GM23338 (cell line): ENCODE results near the gene HPD. TPM values are rescaled to one million over a fixed set of nuclear protein-coding genes. Genes with fewer than 3 reads are reported as not detected.
A peak's percentile ranks its signal among the peaks of the same experiment; 100 is the strongest.

Experiments
- ATAC-seq: fragments of 200-7000 bp; cut with Tn5 transposase; 3 replicates; pipeline ENCODE4 v1.9.1; 2020
- DNase-seq: peaks from one replicate; pipeline ENCODE4 v3.0.0-alpha.2; 2015; ENCODE audit warnings: low spot score
- H2AFZ ChIP-seq: fragments of 200-600 bp; sonication (generic); 2 replicates; pipeline ENCODE4 v1.8.0; 2016; ENCODE audit warnings: antibody characterized with exemption, mild to moderate bottlenecking, moderate library complexity
- H3F3A ChIP-seq: fragments of 200-600 bp; sonication (generic); replicated peaks from 2 replicates; pipeline ENCODE4 v1.8.0; 2017; ENCODE audit warnings: antibody characterized with exemption, mixed run types, low read depth
- H3K27ac ChIP-seq: fragments of 200-600 bp; sonication (generic); 2 replicates; pipeline ENCODE4 v1.6.1; 2016; ENCODE audit warnings: low read depth
- H3K27me3 ChIP-seq: fragments of 200-600 bp; sonication (generic); 2 replicates; pipeline ENCODE4 v1.8.0; 2016; ENCODE audit warnings: mild to moderate bottlenecking, mixed run types, moderate library complexity; ENCODE audit not compliant: insufficient read depth
- H3K36me3 ChIP-seq: fragments of 200-600 bp; sonication (generic); 2 replicates; pipeline ENCODE4 v1.8.0; 2016; ENCODE audit warnings: mild to moderate bottlenecking; ENCODE audit not compliant: insufficient read depth
- H3K4me1 ChIP-seq: fragments of 200-600 bp; sonication (generic); 2 replicates; pipeline ENCODE4 v1.8.0; 2016; ENCODE audit warnings: mild to moderate bottlenecking, moderate library complexity; ENCODE audit not compliant: insufficient read depth
- H3K4me2 ChIP-seq: fragments of 200-600 bp; sonication (generic); 2 replicates; pipeline ENCODE4 v1.7.1; 2017; ENCODE audit warnings: mixed run types
- H3K4me3 ChIP-seq: fragments of 200-600 bp; sonication (generic); 2 replicates; pipeline ENCODE4 v1.6.1; 2016; ENCODE audit warnings: mixed run types
- H3K79me2 ChIP-seq: fragments of 200-600 bp; sonication (generic); replicated peaks from 2 replicates; pipeline ENCODE4 v1.8.0; 2017; ENCODE audit warnings: mild to moderate bottlenecking; ENCODE audit not compliant: insufficient read depth
- H3K9me2 ChIP-seq: fragments of 200-600 bp; sonication (generic); 2 replicates; pipeline ENCODE4 v1.8.0; 2017; ENCODE audit not compliant: insufficient read depth
- H4K20me1 ChIP-seq: fragments of 200-600 bp; sonication (generic); replicated peaks from 2 replicates; pipeline ENCODE4 v1.8.0; 2017; ENCODE audit warnings: mild to moderate bottlenecking; ENCODE audit not compliant: insufficient read depth
- H3K27ac Mint-ChIP-seq: 2 replicates; pipeline ENCODE4 v1.8.0; 2020; ENCODE audit warnings: inconsistent platforms, mild to moderate bottlenecking, moderate library complexity, mixed read lengths
- H3K27me3 Mint-ChIP-seq: 3 replicates; pipeline ENCODE4 v1.8.0; 2022; ENCODE audit warnings: low read depth, mild to moderate bottlenecking, moderate library complexity, mixed read lengths, inconsistent platforms; ENCODE audit not compliant: insufficient read depth, poor library complexity
- H3K36me3 Mint-ChIP-seq: 3 replicates; pipeline ENCODE4 v1.8.0; 2021; ENCODE audit warnings: low read depth, mild to moderate bottlenecking, inconsistent platforms, moderate library complexity, mixed read lengths
- H3K4me1 Mint-ChIP-seq: 3 replicates; pipeline ENCODE4 v1.8.0; 2020; ENCODE audit warnings: mild to moderate bottlenecking, inconsistent platforms, mixed read lengths
- H3K4me3 Mint-ChIP-seq: 3 replicates; pipeline ENCODE4 v1.8.0; 2021; ENCODE audit warnings: moderate library complexity, mild to moderate bottlenecking, inconsistent platforms, mixed read lengths
- H3K9me3 Mint-ChIP-seq: 3 replicates; pipeline ENCODE4 v1.8.0; 2020; ENCODE audit warnings: moderate library complexity, mild to moderate bottlenecking, inconsistent platforms, mixed read lengths
- CREB1 ChIP-seq: fragments of 250-450 bp; sonication (Bioruptor Pico); IDR thresholded peaks from 2 replicates; pipeline ENCODE4 v1.5.0; 2020; ENCODE audit warnings: low read depth, mild to moderate bottlenecking, moderate library complexity
- CTCF ChIP-seq, 2 experiments: fragments of 200-600 bp in 1 of 2; sonication (generic) in 1 of 2; conservative IDR thresholded peaks; 2 replicates each; pipeline versions ENCODE4 v1.5.1 to v1.6.1; 2016 to 2017; ENCODE audit warnings: antibody characterized with exemption in 2 of 2, low read depth in 2 of 2, mild to moderate bottlenecking in 2 of 2, moderate library complexity in 1 of 2
- ETS1 ChIP-seq: IDR thresholded peaks from 2 replicates; pipeline ENCODE4 v1.6.1; 2016; ENCODE audit warnings: antibody characterized with exemption
- EZH2 ChIP-seq: fragments of 200-600 bp; sonication (generic); IDR thresholded peaks from one replicate; pipeline ENCODE4 v1.8.0; 2017; ENCODE audit warnings: antibody characterized with exemption, mild to moderate bottlenecking, low read depth; ENCODE audit not compliant: unreplicated experiment
- EZH2phosphoT487 ChIP-seq: fragments of 200-600 bp; sonication (generic); IDR thresholded peaks from one replicate; pipeline ENCODE4 v1.8.1; 2018; ENCODE audit warnings: antibody characterized with exemption; ENCODE audit not compliant: unreplicated experiment
- JUNB ChIP-seq: IDR thresholded peaks from one replicate; pipeline ENCODE4 v1.6.1; 2016; ENCODE audit warnings: antibody characterized with exemption; ENCODE audit not compliant: unreplicated experiment
- NANOG ChIP-seq: IDR thresholded peaks from 2 replicates; pipeline ENCODE4 v1.6.1; 2016; ENCODE audit warnings: antibody characterized with exemption, borderline replicate concordance
- POLR2AphosphoS5 ChIP-seq: IDR thresholded peaks from 2 replicates; pipeline ENCODE4 v1.6.1; 2016; ENCODE audit warnings: antibody characterized with exemption, low read depth
- REST ChIP-seq: IDR thresholded peaks from one replicate; pipeline ENCODE4 v1.6.1; 2018; ENCODE audit warnings: antibody characterized with exemption; ENCODE audit not compliant: unreplicated experiment
- STAT1 ChIP-seq: IDR thresholded peaks from one replicate; pipeline ENCODE4 v1.6.1; 2016; ENCODE audit warnings: antibody characterized with exemption; ENCODE audit not compliant: unreplicated experiment
- ZNF114 ChIP-seq: fragments of 250-450 bp; sonication (Bioruptor Pico); IDR thresholded peaks from 2 replicates; pipeline ENCODE4 v1.5.0; 2020; ENCODE audit warnings: mild to moderate bottlenecking, moderate library complexity
- ZNF331 ChIP-seq: fragments of 250-450 bp; sonication (Bioruptor Pico); IDR thresholded peaks from 2 replicates; pipeline ENCODE4 v1.5.0; 2020; ENCODE audit warnings: low read depth, mild to moderate bottlenecking, moderate library complexity
- ZNF462 ChIP-seq: fragments of 250-450 bp; sonication (Bioruptor Pico); IDR thresholded peaks from 2 replicates; pipeline ENCODE4 v1.5.0; 2020; ENCODE audit warnings: mild to moderate bottlenecking, moderate library complexity
- polyA plus RNA-seq: library from polyadenylated mRNA; unstranded; fragments of >200 nt; fragmentation: Nextera tagmentation; extraction: Ambion mirVana; gene quantifications from 2 replicates; pipeline ENCODE4 v1.2.1, GENCODE V29; 2016
- total RNA-seq: library from RNA; depleted of rRNA; stranded (reverse); fragments of >200 nt; shearing (Covaris generic); gene quantifications from 2 replicates; pipeline ENCODE4 v1.2.3, GENCODE V29; 2014

Gene HPD
- total and polyA plus RNA-seq, 2 experiments from 2014 or later: not detected

- peak overlapping the region; percentile 89 for H2AFZ ChIP-seq
Measured at GRCh38 chr12:121861636-121862254, 3.1 kb upstream of the HPD start.

More at GRCh38 chr12:121861636-121862254, 3.1 kb upstream of the HPD start:
- no peak overlapping the region for H3K27ac Mint-ChIP-seq
- H3K9me3 Mint-ChIP-seq: no peaks in the 10 kb centered on the region
- H3K4me2 ChIP-seq: no peak overlapping the region
- TF ChIP-seq JUNB (no peak), NANOG (no peak), ZNF462 (CRISPR knock-in tag) (no peak), EZH2phosphoT487 (no peak), CREB1 (CRISPR knock-in tag) (no peak), ZNF114 (no peak), CTCF (conservative IDR thresholded peaks at IDR 0.05; ENCODE audit: low read depth in 2 of 2) (no peak), EZH2 (no peak), POLR2AphosphoS5 (no peak), ZNF331 (CRISPR knock-in tag) (no peak), ETS1 (no peak), REST (no peak), STAT1 (no peak)
- peaks cover 4% of the 10 kb centered on the region; the same call in 1 of the 2 replicates for H3K4me1 ChIP-seq
- H3K4me3 ChIP-seq: no peak overlapping the region
- no peaks in the 10 kb centered on the region for H3K9me2 ChIP-seq
- DNase-seq: peak; percentile 2
- no peaks in the 10 kb centered on the region for H3K36me3 ChIP-seq
- 0 out of 2 replicates have a peak overlapping the region, but pooled peaks have one; percentile 2 for H3K27ac ChIP-seq
- H3K27me3 ChIP-seq: no peaks in the 10 kb centered on the region
- H3K36me3 Mint-ChIP-seq: no peaks in the 10 kb centered on the region
- H3K79me2 ChIP-seq: no peaks in the 10 kb centered on the region
- peaks cover 3% of the 10 kb centered on the region for H3K27me3 Mint-ChIP-seq
- H3K4me3 Mint-ChIP-seq: no peak overlapping the region
- H3F3A ChIP-seq: peaks cover 4% of the 10 kb centered on the region; the same call in 1 of the 2 replicates
- no peak for ATAC-seq
- H4K20me1 ChIP-seq: no peaks in the 10 kb centered on the region
- peaks cover 16% of the 10 kb centered on the region for H3K4me1 Mint-ChIP-seq
